ENCODE results near the gene ERICH4.
A peak's percentile ranks its signal among the peaks of the same experiment; 100 is the strongest.
"Not testable (repeated sequence)": the region's sequence is repeated elsewhere in the genome, so short reads cannot be mapped to it uniquely, and the experiment has no call there.

Gene ERICH4

DNA sequence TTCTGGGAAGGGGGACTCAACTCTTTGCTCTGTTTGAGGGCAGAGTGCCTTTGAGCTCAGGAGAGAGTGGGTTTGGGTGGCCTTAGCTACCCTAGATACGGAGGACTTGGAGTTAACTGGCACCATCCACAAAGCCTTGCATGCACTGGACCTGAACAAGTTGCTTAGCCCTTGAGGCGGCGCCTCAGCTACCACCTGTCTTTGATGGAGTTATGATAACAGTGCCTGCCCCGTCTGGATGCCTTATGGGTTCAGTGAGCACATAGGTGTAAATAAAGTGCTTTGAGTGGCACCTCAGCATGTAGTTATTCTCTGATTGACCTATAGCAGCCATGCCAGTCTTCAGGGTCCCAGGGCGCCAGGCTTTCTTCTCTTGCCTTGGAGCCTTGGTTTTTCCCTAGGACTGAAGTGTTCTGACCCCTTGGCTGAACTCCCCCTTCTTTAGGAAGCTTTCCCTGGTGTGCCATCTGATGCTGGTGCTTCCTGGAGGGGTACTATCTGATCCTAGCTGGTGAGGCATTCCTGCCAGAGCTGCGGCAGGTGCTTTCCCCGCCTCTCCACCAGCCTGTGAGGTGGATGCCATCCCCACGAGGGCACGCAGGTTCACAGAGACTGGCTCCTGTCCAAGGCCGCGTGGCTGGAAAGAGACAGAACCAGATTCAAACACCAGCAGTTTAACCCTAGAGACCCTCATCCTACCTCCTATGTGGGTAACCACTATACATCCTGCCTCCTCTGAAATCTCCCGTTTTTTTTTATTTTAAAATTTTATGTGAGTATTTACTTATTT is 39.6 kb upstream of the ERICH4 start:
- no peak overlapping the region for H3K27ac ChIP-seq (ENCODE audit: low read depth, low read length)

DNA sequence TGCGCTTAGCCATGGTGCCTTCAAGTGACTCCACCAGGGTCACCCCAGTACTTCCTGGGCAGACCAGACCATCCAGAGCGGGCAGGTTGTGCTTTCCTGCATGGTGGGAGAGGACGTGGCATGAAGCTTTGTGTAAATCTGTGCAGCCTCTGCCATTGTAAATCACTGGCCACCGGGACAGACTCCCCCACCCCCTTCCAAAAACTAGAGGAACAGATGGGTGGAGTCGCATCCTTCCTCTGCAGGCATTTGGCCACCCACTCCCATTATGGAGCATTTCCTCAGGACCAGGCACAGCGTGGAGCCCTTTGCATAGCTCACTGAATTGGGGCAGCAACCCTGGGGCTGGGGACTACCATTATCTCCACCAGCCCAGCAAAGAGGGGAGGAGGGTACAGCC is 37.2 kb upstream of the ERICH4 start:
- Histone ChIP-seq H3K9me3 (ENCODE audit: control insufficient read depth in 5 of 5, low read length in 5 of 5) (no peaks in the 10 kb centered on the region), H3K36me3 (ENCODE audit: control insufficient read depth in 5 of 5, insufficient read depth in 5 of 5, low read length in 5 of 5) (peaks cover 3 to 27% (median 6%) of the 10 kb centered on the region in 5 donors), H3K27ac (ENCODE audit: low read depth, low read length) (no peak overlapping the region), H3K9ac (ENCODE audit: low read length in 5 of 5) (no peak overlapping the region), H3K27me3 (ENCODE audit: control insufficient read depth in 5 of 5, insufficient read depth in 4 of 5, low read length in 5 of 5) (no peaks in the 10 kb centered on the region), H3K4me1 (ENCODE audit: control insufficient read depth in 5 of 5, insufficient read depth in 5 of 5, low read length in 5 of 5) (peaks cover 9 to 54% (median 32%) of the 10 kb centered on the region in 5 donors), H3K4me3 (ENCODE audit: low read depth in 1 of 5, low read length in 5 of 5) (peak overlapping the region in 2 of 5 donors; percentile 6 to 35)

More for the DNA sequence above, 39.6 kb upstream of the ERICH4 start:
- Histone ChIP-seq H3K4me1 (ENCODE audit: control insufficient read depth in 5 of 5, insufficient read depth in 5 of 5, low read length in 5 of 5) (peaks cover 11 to 54% (median 26%) of the 10 kb centered on the region in 5 donors), H3K36me3 (ENCODE audit: control insufficient read depth in 5 of 5, insufficient read depth in 5 of 5, low read length in 5 of 5) (peaks cover 0 to 22% (median 4%) of the 10 kb centered on the region in 5 donors), H3K9me3 (ENCODE audit: control insufficient read depth in 5 of 5, low read length in 5 of 5) (no peaks in the 10 kb centered on the region), H3K27me3 (ENCODE audit: control insufficient read depth in 5 of 5, insufficient read depth in 4 of 5, low read length in 5 of 5) (no peaks in the 10 kb centered on the region), H3K4me3 (ENCODE audit: low read depth in 1 of 5, low read length in 5 of 5) (no peak overlapping the region), H3K9ac (ENCODE audit: low read length in 5 of 5) (no peak overlapping the region)

DNA sequence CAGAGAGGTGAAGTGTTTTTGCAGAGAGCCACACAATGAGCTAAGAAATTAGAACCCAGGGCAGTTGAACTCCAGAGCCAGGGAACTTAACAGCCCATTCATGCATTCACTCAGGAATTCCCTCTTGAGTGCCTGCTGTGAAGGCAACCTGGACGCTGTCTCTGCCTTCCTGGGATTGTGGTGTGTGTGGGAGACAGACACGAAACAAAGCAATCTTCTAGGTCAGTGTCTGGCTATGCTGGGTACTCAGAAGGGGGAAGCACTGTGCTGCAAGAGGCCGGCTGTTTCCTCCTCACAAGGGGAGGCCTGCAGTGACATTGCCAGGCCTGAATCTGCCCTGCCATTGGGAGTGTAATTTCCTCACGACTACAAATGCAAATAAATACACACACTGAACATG is 35.7 kb upstream of the ERICH4 start:
- Histone ChIP-seq H3K9ac (ENCODE audit: low read length in 5 of 5) (no peak overlapping the region), H3K27me3 (ENCODE audit: control insufficient read depth in 5 of 5, insufficient read depth in 4 of 5, low read length in 5 of 5) (no peaks in the 10 kb centered on the region), H3K9me3 (ENCODE audit: control insufficient read depth in 5 of 5, low read length in 5 of 5) (no peaks in the 10 kb centered on the region), H3K27ac (ENCODE audit: low read depth, low read length) (no peak overlapping the region), H3K4me1 (ENCODE audit: control insufficient read depth in 5 of 5, insufficient read depth in 5 of 5, low read length in 5 of 5) (peaks cover 9 to 62% (median 45%) of the 10 kb centered on the region in 5 donors), H3K4me3 (ENCODE audit: low read depth in 1 of 5, low read length in 5 of 5) (no peak overlapping the region), H3K36me3 (ENCODE audit: control insufficient read depth in 5 of 5, insufficient read depth in 5 of 5, low read length in 5 of 5) (peaks cover 0 to 34% (median 19%) of the 10 kb centered on the region in 5 donors)

DNA sequence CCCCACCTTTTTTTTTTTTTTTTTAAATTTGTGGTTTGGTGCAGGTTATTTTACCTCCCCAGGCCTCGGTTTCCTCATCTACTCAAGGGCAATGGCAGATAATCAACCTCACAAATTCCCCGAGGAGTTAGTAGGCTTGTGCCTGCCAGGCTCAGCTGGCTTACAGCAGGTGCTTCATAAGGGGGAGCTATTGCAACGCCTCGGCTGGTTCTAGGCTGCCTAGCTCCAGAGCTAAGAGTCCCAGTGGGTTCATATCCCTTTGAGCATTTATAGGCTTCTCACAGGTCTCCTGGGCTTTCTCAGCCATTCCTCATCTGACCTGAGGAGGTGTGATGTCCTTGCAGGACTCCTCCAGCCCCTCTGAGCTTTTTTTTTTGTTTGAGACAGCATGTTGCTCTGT is 34.7 kb upstream of the ERICH4 start:
- no peak overlapping the region for H3K4me3 ChIP-seq (ENCODE audit: low read depth in 1 of 5, low read length in 5 of 5)
- H3K36me3 ChIP-seq (ENCODE audit: control insufficient read depth in 5 of 5, insufficient read depth in 5 of 5, low read length in 5 of 5) = peaks cover 0 to 34% (median 19%) of the 10 kb centered on the region in 5 donors
- H3K4me1 ChIP-seq (ENCODE audit: control insufficient read depth in 5 of 5, insufficient read depth in 5 of 5, low read length in 5 of 5) = peaks cover 8 to 62% (median 44%) of the 10 kb centered on the region in 5 donors
- no peaks in the 10 kb centered on the region for H3K9me3 ChIP-seq (ENCODE audit: control insufficient read depth in 5 of 5, low read length in 5 of 5)
- H3K27me3 ChIP-seq (ENCODE audit: control insufficient read depth in 5 of 5, insufficient read depth in 4 of 5, low read length in 5 of 5) = no peaks in the 10 kb centered on the region
- no peak overlapping the region for H3K27ac ChIP-seq (ENCODE audit: low read depth, low read length)
- no peak overlapping the region for H3K9ac ChIP-seq (ENCODE audit: low read length in 5 of 5)

DNA sequence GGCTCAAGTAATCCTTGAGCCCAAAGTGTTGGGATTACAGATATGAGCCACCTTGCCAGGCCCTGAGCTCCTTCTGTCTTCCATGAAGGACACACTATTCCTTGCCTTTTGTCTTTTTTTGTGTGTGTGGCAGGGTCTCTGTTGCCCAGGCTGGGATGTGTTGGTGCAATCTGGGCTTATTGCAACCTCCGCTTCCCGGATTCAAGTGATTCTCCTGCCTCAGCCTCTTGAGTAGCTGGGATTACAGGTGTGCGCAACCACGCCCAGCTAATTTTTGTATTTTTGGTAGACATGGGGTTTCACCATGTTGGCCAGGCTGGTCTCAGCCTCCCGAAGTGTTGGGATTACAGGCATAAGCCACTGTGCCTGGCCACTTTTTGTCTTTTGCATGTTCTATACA is 34.1 kb upstream of the ERICH4 start:
- not testable (repeated sequence) for H3K27me3 ChIP-seq (ENCODE audit: control insufficient read depth in 5 of 5, insufficient read depth in 4 of 5, low read length in 5 of 5); H3K9me3 ChIP-seq (ENCODE audit: control insufficient read depth in 5 of 5, low read length in 5 of 5); H3K27ac ChIP-seq (ENCODE audit: low read depth, low read length); H3K4me3 ChIP-seq (ENCODE audit: low read depth in 1 of 5, low read length in 5 of 5); H3K9ac ChIP-seq (ENCODE audit: low read length in 5 of 5)
- Histone ChIP-seq H3K4me1 (ENCODE audit: control insufficient read depth in 5 of 5, insufficient read depth in 5 of 5, low read length in 5 of 5) (peaks cover 8 to 62% (median 42%) of the 10 kb centered on the region in 5 donors), H3K36me3 (ENCODE audit: control insufficient read depth in 5 of 5, insufficient read depth in 5 of 5, low read length in 5 of 5) (peaks cover 0 to 36% (median 25%) of the 10 kb centered on the region in 5 donors)

DNA sequence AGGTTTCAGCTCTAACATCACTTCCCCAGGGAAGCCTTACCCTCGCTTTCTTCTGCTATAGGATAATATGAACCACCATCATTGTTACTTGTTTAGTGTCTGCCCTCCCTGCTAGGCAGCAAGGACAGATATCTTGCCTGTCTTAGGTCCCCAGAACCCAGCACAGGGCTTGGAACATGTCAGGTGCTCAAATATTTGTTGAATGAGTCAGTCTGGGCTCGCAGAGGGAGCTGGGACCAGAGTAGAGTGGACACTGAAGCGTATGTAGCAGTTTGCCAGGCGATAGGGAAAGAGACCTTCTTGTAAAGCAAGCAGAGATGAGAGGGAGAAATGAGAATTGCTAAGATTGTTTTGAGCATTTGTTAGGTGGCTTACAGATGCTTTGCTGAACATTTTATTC is 33.7 kb upstream of the ERICH4 start:
- H3K9ac ChIP-seq (ENCODE audit: low read length in 5 of 5) = no peak overlapping the region
- peaks cover 8 to 62% (median 42%) of the 10 kb centered on the region in 5 donors for H3K4me1 ChIP-seq (ENCODE audit: control insufficient read depth in 5 of 5, insufficient read depth in 5 of 5, low read length in 5 of 5)
- H3K36me3 ChIP-seq (ENCODE audit: control insufficient read depth in 5 of 5, insufficient read depth in 5 of 5, low read length in 5 of 5) = peaks cover 0 to 41% (median 29%) of the 10 kb centered on the region in 5 donors
- H3K4me3 ChIP-seq (ENCODE audit: low read depth in 1 of 5, low read length in 5 of 5) = no peak overlapping the region
- H3K9me3 ChIP-seq (ENCODE audit: control insufficient read depth in 5 of 5, low read length in 5 of 5) = no peaks in the 10 kb centered on the region
- H3K27me3 ChIP-seq (ENCODE audit: control insufficient read depth in 5 of 5, insufficient read depth in 4 of 5, low read length in 5 of 5) = no peaks in the 10 kb centered on the region
- H3K27ac ChIP-seq (ENCODE audit: low read depth, low read length) = no peak overlapping the region

DNA sequence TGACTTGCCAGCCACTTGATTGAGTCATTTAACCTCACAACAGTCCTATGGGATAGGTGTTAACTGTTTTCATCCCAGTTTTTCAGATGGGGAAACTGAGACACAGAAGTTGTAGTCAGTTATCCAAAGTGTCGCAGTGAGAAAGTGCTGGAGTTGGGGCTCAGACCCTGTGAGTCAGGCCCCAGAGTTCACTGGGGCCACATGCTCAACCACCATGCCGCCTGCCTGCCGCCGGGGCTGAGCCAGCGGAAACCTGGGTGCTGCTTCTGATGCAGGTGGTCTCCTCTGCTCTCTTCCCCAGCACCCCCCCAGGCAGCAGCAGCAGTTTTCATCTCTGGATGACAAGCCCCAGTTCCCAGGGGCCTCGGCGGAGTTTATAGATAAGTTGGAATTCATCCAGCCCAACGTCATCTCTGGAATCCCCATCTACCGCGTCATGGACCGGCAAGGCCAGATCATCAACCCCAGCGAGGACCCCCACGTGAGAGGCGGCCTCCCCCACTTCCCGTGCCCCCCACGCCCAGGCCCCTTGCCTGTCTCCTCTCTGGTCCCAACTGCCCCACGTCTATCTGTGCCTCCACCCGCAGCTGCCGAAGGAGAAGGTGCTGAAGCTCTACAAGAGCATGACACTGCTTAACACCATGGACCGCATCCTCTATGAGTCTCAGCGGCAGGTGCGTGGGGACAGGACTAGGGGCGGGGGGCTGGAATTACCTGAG is 32.5 kb upstream of the ERICH4 start:
- H3K36me3 ChIP-seq (ENCODE audit: control insufficient read depth in 5 of 5, insufficient read depth in 5 of 5, low read length in 5 of 5) = peaks cover 0 to 52% (median 41%) of the 10 kb centered on the region in 5 donors
- H3K9me3 ChIP-seq (ENCODE audit: control insufficient read depth in 5 of 5, low read length in 5 of 5) = no peaks in the 10 kb centered on the region
- no peaks in the 10 kb centered on the region for H3K27me3 ChIP-seq (ENCODE audit: control insufficient read depth in 5 of 5, insufficient read depth in 4 of 5, low read length in 5 of 5)
- no peak overlapping the region for H3K4me3 ChIP-seq (ENCODE audit: low read depth in 1 of 5, low read length in 5 of 5)
- H3K27ac ChIP-seq (ENCODE audit: low read depth, low read length) = no peak overlapping the region
- H3K4me1 ChIP-seq (ENCODE audit: control insufficient read depth in 5 of 5, insufficient read depth in 5 of 5, low read length in 5 of 5) = peaks cover 8 to 64% (median 36%) of the 10 kb centered on the region in 5 donors
- H3K9ac ChIP-seq (ENCODE audit: low read length in 5 of 5) = no peak overlapping the region

DNA sequence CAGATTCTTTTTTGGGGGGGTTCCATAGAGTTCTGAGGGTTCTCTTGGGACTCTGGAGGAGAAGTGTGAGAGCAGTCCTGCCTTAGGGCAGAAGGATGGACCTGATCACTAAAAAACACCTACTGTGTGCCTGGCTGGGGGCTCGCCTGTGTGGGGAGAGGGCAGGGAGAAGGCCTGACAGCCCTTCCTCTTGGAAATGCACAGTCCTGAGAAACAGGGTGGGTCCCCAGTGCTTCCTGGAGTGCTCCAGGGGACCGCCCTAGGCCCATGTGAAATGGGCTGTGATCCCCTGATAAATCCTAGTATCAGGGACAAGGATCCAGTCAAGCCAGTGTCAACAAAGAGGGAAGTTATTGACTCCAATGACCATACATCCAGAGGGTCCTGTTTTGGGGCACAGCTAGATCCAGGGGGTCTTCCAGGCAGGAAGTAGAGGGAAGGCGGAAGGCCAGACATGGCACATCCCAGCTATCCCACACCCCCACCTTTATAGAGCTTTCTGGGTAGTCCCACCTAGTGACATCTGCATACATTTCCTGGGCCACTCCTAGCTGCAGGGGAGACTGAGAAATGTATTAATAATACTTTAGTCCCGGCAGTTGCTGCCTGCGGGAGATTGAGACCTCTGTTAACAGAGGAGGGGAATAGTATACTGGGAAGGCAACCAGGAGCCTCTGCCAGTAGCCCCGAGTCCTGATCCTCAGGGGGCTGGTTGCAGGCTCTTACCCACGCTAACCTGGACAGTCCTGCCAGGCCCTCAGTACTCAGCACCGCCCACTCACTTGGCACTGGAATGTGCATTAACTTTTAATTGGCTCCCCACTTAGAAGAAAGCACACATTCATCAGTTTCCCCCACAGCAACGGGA is 31.6 kb upstream of the ERICH4 start:
- H3K4me1 ChIP-seq (ENCODE audit: control insufficient read depth in 5 of 5, insufficient read depth in 5 of 5, low read length in 5 of 5) = peaks cover 2 to 55% (median 35%) of the 10 kb centered on the region in 5 donors
- H3K27ac ChIP-seq (ENCODE audit: low read depth, low read length) = peak overlapping the region; percentile 16
- H3K9me3 ChIP-seq (ENCODE audit: control insufficient read depth in 5 of 5, low read length in 5 of 5) = no peaks in the 10 kb centered on the region
- H3K36me3 ChIP-seq (ENCODE audit: control insufficient read depth in 5 of 5, insufficient read depth in 5 of 5, low read length in 5 of 5) = peaks cover 0 to 54% (median 45%) of the 10 kb centered on the region in 5 donors
- H3K27me3 ChIP-seq (ENCODE audit: control insufficient read depth in 5 of 5, insufficient read depth in 4 of 5, low read length in 5 of 5) = no peaks in the 10 kb centered on the region
- H3K9ac ChIP-seq (ENCODE audit: low read length in 5 of 5) = peak overlapping the region in 2 of 5 donors; percentile 25 to 36
- no peak overlapping the region for H3K4me3 ChIP-seq (ENCODE audit: low read depth in 1 of 5, low read length in 5 of 5)

DNA sequence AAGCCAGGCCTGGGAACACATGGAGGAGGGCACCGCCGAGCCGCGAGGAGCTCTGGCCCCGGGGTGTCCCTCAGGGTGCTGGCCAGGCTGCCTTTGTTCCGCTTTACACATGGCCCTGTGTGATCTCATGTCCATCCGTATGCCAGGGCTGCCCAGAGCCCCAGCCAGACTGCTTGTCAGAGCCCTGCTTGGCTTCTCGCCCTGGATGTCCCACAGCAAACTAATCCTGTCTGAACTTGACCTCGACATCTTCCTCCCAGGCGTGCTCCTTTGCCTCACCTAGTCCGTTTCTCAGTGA is 31.0 kb upstream of the ERICH4 start:
- H3K4me3 ChIP-seq (ENCODE audit: low read depth in 1 of 5, low read length in 5 of 5) = no peak overlapping the region
- peak overlapping the region; percentile 16 for H3K27ac ChIP-seq (ENCODE audit: low read depth, low read length)
- no peaks in the 10 kb centered on the region for H3K27me3 ChIP-seq (ENCODE audit: control insufficient read depth in 5 of 5, insufficient read depth in 4 of 5, low read length in 5 of 5)
- H3K36me3 ChIP-seq (ENCODE audit: control insufficient read depth in 5 of 5, insufficient read depth in 5 of 5, low read length in 5 of 5) = peaks cover 0 to 60% (median 47%) of the 10 kb centered on the region in 5 donors
- no peaks in the 10 kb centered on the region for H3K9me3 ChIP-seq (ENCODE audit: control insufficient read depth in 5 of 5, low read length in 5 of 5)
- peak overlapping the region in 1 of 5 donors; percentile 15 for H3K9ac ChIP-seq (ENCODE audit: low read length in 5 of 5)
- peaks cover 2 to 51% (median 33%) of the 10 kb centered on the region in 5 donors for H3K4me1 ChIP-seq (ENCODE audit: control insufficient read depth in 5 of 5, insufficient read depth in 5 of 5, low read length in 5 of 5)

Measured in subcutaneous abdominal adipose tissue (tissue), 5 donors.